D721Med (cell line): ENCODE results near the gene ESAM.

Experiments used
- DNase-seq: peaks from one replicate; pipeline ENCODE4 v3.0.0; 2011; ENCODE audit warnings: low spot score; ENCODE audit not compliant: insufficient read length
- FAIRE-seq: peaks from 2 replicates; lab custom pipeline; 2011; peaks lifted over from hg19 to GRCh38; lab: Jason Lieb, UNC
- CTCF ChIP-seq: IDR thresholded peaks from 2 replicates; pipeline ENCODE4 v1.5.1; 2012; ENCODE audit warnings: mild to moderate bottlenecking, control low read depth; ENCODE audit not compliant: insufficient read depth; ENCODE audit errors: missing control alignments

ESAM gene

GRCh38 chr11:124751741-124752470 lies 10.2 kb downstream of the ESAM start, which contains the start of gene VSIG2:
VSIG2 (minus strand) TSS chr11:124752255; CDS start chr11:124752137, 118 bp downstream.
- TF ChIP-seq CTCF: no peak
- no peak for FAIRE-seq
- DNase-seq: no peak

DNA sequence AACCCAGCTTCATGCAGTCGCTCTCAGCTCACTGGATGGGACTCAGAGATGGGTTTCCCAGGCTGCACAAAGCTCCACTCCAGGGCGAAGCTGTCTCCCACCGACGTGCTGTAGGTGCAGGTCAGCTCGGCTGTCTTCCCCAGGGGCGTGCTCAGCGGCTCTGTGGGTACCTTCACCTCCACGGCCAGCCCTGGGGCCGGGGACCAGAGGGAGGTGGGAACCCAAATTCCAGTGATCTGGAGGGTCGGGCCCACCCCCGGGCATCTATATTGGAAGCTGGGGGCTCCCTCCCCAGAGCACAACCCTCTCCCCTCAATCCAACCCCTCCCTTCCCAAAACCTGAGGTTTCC lies 10.7 kb downstream of the ESAM start:
- no peak for FAIRE-seq
- DNase-seq: no peak
- TF ChIP-seq CTCF: no peak

GRCh38 chr11:124749912-124750311 lies 12.2 kb downstream of the ESAM start:
- DNase-seq: no peak
- no peak for TF ChIP-seq CTCF
- no peak for FAIRE-seq

DNA sequence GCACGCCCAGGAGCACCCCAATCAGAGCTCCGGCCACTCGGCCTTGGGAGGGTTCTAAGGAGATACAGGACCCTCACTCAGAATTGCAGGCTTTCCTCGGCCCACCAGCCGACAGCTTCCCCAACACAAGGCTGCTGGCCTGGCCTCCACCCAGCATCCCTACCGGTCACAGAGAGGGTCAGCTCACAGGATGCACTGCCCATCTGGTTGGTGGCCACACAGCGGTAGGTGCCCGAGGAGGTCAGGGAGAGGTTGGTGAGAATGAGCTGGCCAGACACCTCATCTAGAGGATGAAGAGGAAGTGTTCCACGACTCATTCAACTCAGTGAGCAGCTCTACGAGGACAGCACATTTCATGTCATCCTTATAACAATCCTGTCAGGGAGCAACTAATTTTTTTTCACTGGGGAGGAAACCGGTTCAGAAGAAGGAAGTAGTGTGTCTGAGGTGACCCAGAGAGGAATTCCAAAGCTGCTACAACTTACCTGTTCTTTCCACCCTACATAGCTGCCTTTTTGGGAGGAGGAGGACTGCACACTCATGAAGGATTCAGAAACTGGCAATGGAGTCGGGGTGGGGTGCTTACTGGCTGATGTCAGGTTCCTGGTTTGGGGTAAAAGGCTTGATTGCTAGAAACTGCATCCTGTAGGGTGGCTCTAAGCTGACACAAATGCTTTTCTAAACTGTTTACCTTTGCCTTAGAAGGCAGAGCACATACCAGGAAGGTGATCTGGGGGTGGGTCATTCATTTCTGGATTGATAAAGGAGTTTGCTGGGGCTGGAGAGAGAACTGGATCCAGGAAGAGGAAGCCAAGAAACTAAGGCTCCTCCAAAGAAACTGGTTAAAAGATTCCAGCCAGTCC lies 13.4 kb downstream of the ESAM start:
- FAIRE-seq (no peak), DNase-seq (no peak)

GRCh38 chr11:124748100-124748418 lies 14.0 kb downstream of the ESAM start:
- TF ChIP-seq CTCF: no peak
- DNase-seq (no peak), FAIRE-seq (no peak)

More for the DNA sequence above, 13.4 kb downstream of the ESAM start:
- no peak for TF ChIP-seq CTCF

GRCh38 chr11:124747406-124748099 lies 14.5 kb downstream of the ESAM start:
- FAIRE-seq (no peak), DNase-seq (no peak)
- no peak for TF ChIP-seq CTCF
